ENCODE data around the gene CLASP1.

- no peak for TF ChIP-seq CTCF (conservative IDR thresholded peaks at IDR 0.05; ENCODE audit: low read length)
- TF ChIP-seq EZH2phosphoT487 (IDR thresholded peaks at IDR 0.05; ENCODE audit: borderline replicate concordance, low read depth, low read length) = no peak
These were observed 90.9 kb downstream of the CLASP1 start for GRCh38 chr2:121558329-121558728.
